WTC11 (cell line): ENCODE data around the gene NOP10. TPM values are rescaled to one million over a fixed set of nuclear protein-coding genes. Genes with fewer than 3 reads are reported as not detected.

Experiments
- ATAC-seq: fragments of 200-7000 bp; cut with Tn5 transposase; 2 replicates; pipeline ENCODE4 v1.10.0; 2021; ENCODE audit warnings: mild to moderate bottlenecking, moderate library complexity
- CTCF ChIA-PET: fragments of 300-600 bp; sonication (Branson Sonifier 250); formaldehyde crosslinking; loops from one replicate; lab custom pipeline; 2021; ENCODE audit warnings: antibody characterized with exemption; lab: Charles Lee
- POLR2A ChIA-PET: fragments of 350-600 bp; sonication (Branson Sonifier 250); formaldehyde crosslinking; loops from one replicate; lab custom pipeline; 2021; ENCODE audit warnings: antibody characterized with exemption; lab: Charles Lee
- DNase-seq: peaks from one replicate; pipeline ENCODE4 v3.0.0; 2021; ENCODE audit warnings: low spot score
- H3K27ac Mint-ChIP-seq: 2 replicates; pipeline ENCODE4 v1.8.0; 2021; ENCODE audit warnings: mixed read lengths
- H3K27me3 Mint-ChIP-seq: 2 replicates; pipeline ENCODE4 v1.8.0; 2021; ENCODE audit warnings: low read depth, mild to moderate bottlenecking, moderate library complexity, mixed read lengths
- H3K36me3 Mint-ChIP-seq: 2 replicates; pipeline ENCODE4 v1.8.0; 2021; ENCODE audit warnings: mixed read lengths
- H3K4me1 Mint-ChIP-seq: 2 replicates; pipeline ENCODE4 v1.8.0; 2022; ENCODE audit warnings: mixed read lengths
- H3K4me3 Mint-ChIP-seq: 2 replicates; pipeline ENCODE4 v1.8.0; 2021; ENCODE audit warnings: mild to moderate bottlenecking, moderate library complexity, mixed read lengths
- H3K9me3 Mint-ChIP-seq: 2 replicates; pipeline ENCODE4 v1.8.0; 2021; ENCODE audit warnings: mixed read lengths
- GABPB1 ChIP-seq: sonication (generic); formaldehyde crosslinking; IDR thresholded peaks from 2 replicates; pipeline ENCODE4 v1.8.1; 2023; ENCODE audit warnings: mild to moderate bottlenecking, missing genetic modification reagents
- JAZF1 ChIP-seq: fragments of 250-450 bp; sonication (Bioruptor Pico); IDR thresholded peaks from 2 replicates; pipeline ENCODE4 v1.9.0; 2021; ENCODE audit warnings: moderate library complexity, mild to moderate bottlenecking, inconsistent platforms
- NFYB ChIP-seq: sonication (generic); formaldehyde crosslinking; conservative IDR thresholded peaks from 2 replicates; pipeline ENCODE4 v1.8.0; 2022; ENCODE audit warnings: low read depth, missing genetic modification reagents
- NR1H2 ChIP-seq: sonication (generic); formaldehyde crosslinking; IDR thresholded peaks from 2 replicates; pipeline ENCODE4 v1.9.0; 2021; ENCODE audit warnings: mild to moderate bottlenecking, moderate library complexity, missing genetic modification reagents
- TEAD1 ChIP-seq: sonication (generic); formaldehyde crosslinking; IDR thresholded peaks from 2 replicates; pipeline ENCODE4 v1.8.0; 2022; ENCODE audit warnings: mild to moderate bottlenecking, missing genetic modification reagents
- ZNF219 ChIP-seq: sonication (generic); formaldehyde crosslinking; IDR thresholded peaks from 2 replicates; pipeline ENCODE4 v1.8.0; 2023; ENCODE audit warnings: missing genetic modification reagents, mild to moderate bottlenecking, borderline replicate concordance
- ZNF512 ChIP-seq: sonication (generic); formaldehyde crosslinking; IDR thresholded peaks from 2 replicates; pipeline ENCODE4 v1.8.1; 2022; ENCODE audit warnings: missing genetic modification reagents, borderline replicate concordance
- total RNA-seq: library from RNA; stranded (reverse); gene quantifications from 3 replicates; pipeline ENCODE4 v1.2.3, GENCODE V29; 2021
- TF ChIP-seq, protein P1 (sequence below): sonication (generic); formaldehyde crosslinking; IDR thresholded peaks from 2 replicates; pipeline ENCODE4 v1.8.0; 2023; ENCODE audit warnings: missing genetic modification reagents, mild to moderate bottlenecking, borderline replicate concordance
- TF ChIP-seq, protein P2 (sequence below): fragments of 250-450 bp; sonication (Bioruptor Pico); IDR thresholded peaks from 2 replicates; pipeline ENCODE4 v1.9.0; 2021; ENCODE audit warnings: moderate library complexity, mild to moderate bottlenecking, inconsistent platforms, borderline replicate concordance

NOP10 gene
- total RNA-seq, 1 experiment from 2014 or later = 220 TPM

GRCh38 chr15:34366271-34367065 is 23.5 kb upstream of the NOP10 start (continued):
- no peak for TF ChIP-seq ZNF512
- TF ChIP-seq JAZF1 (CRISPR knock-in tag) = no peak
- TF ChIP-seq TEAD1 (CRISPR knock-in tag) = peak; percentile 52; the same call in 1 of the 2 replicates

GRCh38 chr15:34365836-34366235 is 22.9 kb upstream of the NOP10 start:
- ATAC-seq (no peak), DNase-seq (no peak)
- H3K4me1 Mint-ChIP-seq = peaks cover 17% of the 10 kb centered on the region
- no peaks in the 10 kb centered on the region for H3K9me3 Mint-ChIP-seq
- peak overlapping the region; percentile 96 for H3K4me3 Mint-ChIP-seq
- H3K27me3 Mint-ChIP-seq = no peaks in the 10 kb centered on the region; the same call in 1 of the 2 replicates
- peaks cover 23% of the 10 kb centered on the region for H3K36me3 Mint-ChIP-seq
- POLR2A ChIA-PET = interaction anchor here (0.6 to 2.6 kb wide), 4 partner anchors 23 to 244 kb away, joined by 3 to 9 read pairs (median 3); partner anchors contain the start of genes NOP10, NUTM1 and SLC12A6
- H3K27ac Mint-ChIP-seq = 0 out of 2 replicates have a peak overlapping the region, but pooled peaks have one; percentile 38
- TF ChIP-seq, protein P1, sequence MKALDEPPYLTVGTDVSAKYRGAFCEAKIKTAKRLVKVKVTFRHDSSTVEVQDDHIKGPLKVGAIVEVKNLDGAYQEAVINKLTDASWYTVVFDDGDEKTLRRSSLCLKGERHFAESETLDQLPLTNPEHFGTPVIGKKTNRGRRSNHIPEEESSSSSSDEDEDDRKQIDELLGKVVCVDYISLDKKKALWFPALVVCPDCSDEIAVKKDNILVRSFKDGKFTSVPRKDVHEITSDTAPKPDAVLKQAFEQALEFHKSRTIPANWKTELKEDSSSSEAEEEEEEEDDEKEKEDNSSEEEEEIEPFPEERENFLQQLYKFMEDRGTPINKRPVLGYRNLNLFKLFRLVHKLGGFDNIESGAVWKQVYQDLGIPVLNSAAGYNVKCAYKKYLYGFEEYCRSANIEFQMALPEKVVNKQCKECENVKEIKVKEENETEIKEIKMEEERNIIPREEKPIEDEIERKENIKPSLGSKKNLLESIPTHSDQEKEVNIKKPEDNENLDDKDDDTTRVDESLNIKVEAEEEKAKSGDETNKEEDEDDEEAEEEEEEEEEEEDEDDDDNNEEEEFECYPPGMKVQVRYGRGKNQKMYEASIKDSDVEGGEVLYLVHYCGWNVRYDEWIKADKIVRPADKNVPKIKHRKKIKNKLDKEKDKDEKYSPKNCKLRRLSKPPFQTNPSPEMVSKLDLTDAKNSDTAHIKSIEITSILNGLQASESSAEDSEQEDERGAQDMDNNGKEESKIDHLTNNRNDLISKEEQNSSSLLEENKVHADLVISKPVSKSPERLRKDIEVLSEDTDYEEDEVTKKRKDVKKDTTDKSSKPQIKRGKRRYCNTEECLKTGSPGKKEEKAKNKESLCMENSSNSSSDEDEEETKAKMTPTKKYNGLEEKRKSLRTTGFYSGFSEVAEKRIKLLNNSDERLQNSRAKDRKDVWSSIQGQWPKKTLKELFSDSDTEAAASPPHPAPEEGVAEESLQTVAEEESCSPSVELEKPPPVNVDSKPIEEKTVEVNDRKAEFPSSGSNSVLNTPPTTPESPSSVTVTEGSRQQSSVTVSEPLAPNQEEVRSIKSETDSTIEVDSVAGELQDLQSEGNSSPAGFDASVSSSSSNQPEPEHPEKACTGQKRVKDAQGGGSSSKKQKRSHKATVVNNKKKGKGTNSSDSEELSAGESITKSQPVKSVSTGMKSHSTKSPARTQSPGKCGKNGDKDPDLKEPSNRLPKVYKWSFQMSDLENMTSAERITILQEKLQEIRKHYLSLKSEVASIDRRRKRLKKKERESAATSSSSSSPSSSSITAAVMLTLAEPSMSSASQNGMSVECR (CRISPR knock-in tag) = 0 out of 2 replicates have a peak, but pooled peaks have one; percentile 6
- no peak for TF ChIP-seq ZNF219
- CTCF ChIA-PET = interaction anchor here (0.7 to 2.9 kb wide), 7 partner anchors 11 to 256 kb away, joined by 3 to 27 read pairs (median 11); partner anchors contain the start of genes GOLGA8B, NOP10, NUTM1 and SLC12A6

GRCh38 chr15:34365091-34365825 is 22.3 kb upstream of the NOP10 start:
- Mint-ChIP-seq H3K36me3 (peaks cover 27% of the 10 kb centered on the region), H3K27me3 (no peaks in the 10 kb centered on the region; the same call in 1 of the 2 replicates), H3K4me1 (peaks cover 17% of the 10 kb centered on the region), H3K27ac (no peak overlapping the region; the same call in 1 of the 2 replicates), H3K9me3 (no peaks in the 10 kb centered on the region), H3K4me3 (peak overlapping the region; percentile 96)
- peak; percentile 52 for TF ChIP-seq NFYB
- TF ChIP-seq, protein P2, sequence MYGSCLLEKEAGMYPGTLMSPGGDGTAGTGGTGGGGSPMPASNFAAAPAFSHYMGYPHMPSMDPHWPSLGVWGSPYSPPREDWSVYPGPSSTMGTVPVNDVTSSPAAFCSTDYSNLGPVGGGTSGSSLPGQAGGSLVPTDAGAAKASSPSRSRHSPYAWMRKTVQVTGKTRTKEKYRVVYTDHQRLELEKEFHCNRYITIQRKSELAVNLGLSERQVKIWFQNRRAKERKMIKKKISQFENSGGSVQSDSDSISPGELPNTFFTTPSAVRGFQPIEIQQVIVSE (CRISPR knock-in tag) = no peak
- ChIA-PET POLR2A (interaction anchor here (0.6 kb wide), 1 partner anchor 244 kb away, joined by 3 read pairs; no protein-coding TSS in a partner anchor), CTCF (interaction anchor here (1.0 to 2.9 kb wide), 3 partner anchors 12 to 222 kb away, joined by 3 to 27 read pairs (median 12); partner anchors contain the start of genes NOP10 and NUTM1)
- ATAC-seq (no peak), DNase-seq (no peak)

GRCh38 chr15:34364041-34364440 is 21.1 kb upstream of the NOP10 start:
- peaks cover 17% of the 10 kb centered on the region for H3K4me1 Mint-ChIP-seq
- CTCF ChIA-PET = no interaction called here
- H3K27ac Mint-ChIP-seq = no peak overlapping the region
- TF ChIP-seq GABPB1 (CRISPR knock-in tag) = no peak
- TF ChIP-seq NR1H2 = no peak
- TF ChIP-seq, all 79 proteins: peak for 0
- DNase-seq (no peak), ATAC-seq (no peak)
- POLR2A ChIA-PET = no interaction called here
- Mint-ChIP-seq H3K9me3 (no peaks in the 10 kb centered on the region), H3K4me3 (no peak overlapping the region), H3K36me3 (peaks cover 36% of the 10 kb centered on the region), H3K27me3 (no peaks in the 10 kb centered on the region; the same call in 1 of the 2 replicates)
